Osteoblast (primary cell): ENCODE data around the gene SMARCE1. TPM values are rescaled to one million over a fixed set of nuclear protein-coding genes. Genes with fewer than 3 reads are reported as not detected.

Source experiments
- DNase-seq: peaks from one replicate; pipeline ENCODE4 v3.0.0; 2011; ENCODE audit warnings: low spot score, mixed read lengths; ENCODE audit not compliant: insufficient read length; ENCODE audit errors: missing footprints
- H2AFZ ChIP-seq: 2 replicates; pipeline ENCODE4 v1.6.0; 2011; ENCODE audit warnings: mild to moderate bottlenecking, low read length
- H3K27ac ChIP-seq: 2 replicates; pipeline ENCODE4 v1.5.1; 2011; ENCODE audit warnings: mild to moderate bottlenecking, low read depth, low read length, moderate library complexity
- H3K27me3 ChIP-seq: 2 replicates; pipeline ENCODE4 v1.6.0; 2012; ENCODE audit warnings: mild to moderate bottlenecking, control low read depth, inconsistent platforms, low read length, moderate library complexity; ENCODE audit not compliant: insufficient read depth
- H3K36me3 ChIP-seq: 2 replicates; pipeline ENCODE4 v1.5.1; 2011; ENCODE audit warnings: mild to moderate bottlenecking, low read length, control low read depth, moderate library complexity; ENCODE audit not compliant: insufficient read depth
- H3K4me1 ChIP-seq: 2 replicates; pipeline ENCODE4 v1.5.1; 2011; ENCODE audit warnings: mild to moderate bottlenecking, low read length, control low read depth, moderate library complexity; ENCODE audit not compliant: insufficient read depth
- H3K4me2 ChIP-seq: 2 replicates; pipeline ENCODE4 v1.6.0; 2011; ENCODE audit warnings: mild to moderate bottlenecking, low read length; ENCODE audit not compliant: insufficient read depth
- H3K4me3 ChIP-seq: fragments of 200-600 bp; sonication (generic); 3 replicates; pipeline ENCODE4 v1.5.1; 2012; ENCODE audit warnings: mild to moderate bottlenecking, low read length, inconsistent platforms; ENCODE audit not compliant: insufficient read depth
- H3K79me2 ChIP-seq: 2 replicates; pipeline ENCODE4 v1.6.0; 2012; ENCODE audit warnings: mild to moderate bottlenecking, low read length, control low read depth, inconsistent platforms; ENCODE audit not compliant: insufficient read depth
- H3K9me3 ChIP-seq: 2 replicates; pipeline ENCODE4 v1.5.1; 2011; ENCODE audit warnings: low read depth, low read length, control low read depth
- H4K20me1 ChIP-seq: 2 replicates; pipeline ENCODE4 v1.6.0; 2012; ENCODE audit warnings: mild to moderate bottlenecking, low read length, control low read depth; ENCODE audit not compliant: insufficient read depth
- total RNA-seq: library from RNA; depleted of rRNA; stranded (reverse); fragments of >200 nt; gene quantifications from 2 replicates; pipeline ENCODE4 v1.2.3, GENCODE V29; 2012
- TF ChIP-seq, protein P1 (sequence below): IDR thresholded peaks from 2 replicates; pipeline ENCODE4 v1.5.1; 2011; ENCODE audit warnings: mild to moderate bottlenecking, low read depth, low read length, moderate library complexity; ENCODE audit errors: extremely low read depth

Gene SMARCE1
- total RNA-seq, 1 donor, result 101 TPM

DNA sequence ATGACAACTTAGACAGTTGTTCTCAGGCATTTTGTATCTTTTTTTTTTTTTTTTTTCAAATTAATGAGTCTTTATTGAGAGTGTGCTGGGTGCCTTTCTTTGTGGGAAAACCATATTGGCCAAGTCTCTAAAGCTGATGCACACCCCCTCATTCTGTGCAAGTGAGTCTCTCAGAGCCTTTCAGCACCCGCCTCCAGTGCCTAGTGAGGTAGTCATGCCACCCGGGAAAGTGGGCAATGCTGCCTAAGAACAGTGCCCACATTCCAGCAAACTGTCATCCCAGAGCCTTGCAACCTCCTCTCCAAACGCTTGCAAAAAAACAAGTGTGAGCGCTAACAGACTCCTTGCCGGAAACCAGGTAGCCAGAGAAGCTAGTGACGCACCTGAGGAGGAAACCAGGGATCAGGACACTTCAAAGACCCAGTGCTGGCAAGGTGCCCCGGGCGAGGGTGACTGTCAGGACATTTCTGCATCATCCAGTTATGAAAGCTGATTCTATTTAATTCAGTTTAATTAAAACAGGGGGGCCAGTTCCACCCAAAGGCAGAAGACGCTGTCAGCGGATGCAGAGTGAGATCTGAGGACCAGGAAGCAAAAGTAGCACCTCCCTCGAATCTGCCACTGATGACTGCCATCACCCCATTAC, 34.9 kb downstream of the SMARCE1 start:
- TF ChIP-seq, protein P1, sequence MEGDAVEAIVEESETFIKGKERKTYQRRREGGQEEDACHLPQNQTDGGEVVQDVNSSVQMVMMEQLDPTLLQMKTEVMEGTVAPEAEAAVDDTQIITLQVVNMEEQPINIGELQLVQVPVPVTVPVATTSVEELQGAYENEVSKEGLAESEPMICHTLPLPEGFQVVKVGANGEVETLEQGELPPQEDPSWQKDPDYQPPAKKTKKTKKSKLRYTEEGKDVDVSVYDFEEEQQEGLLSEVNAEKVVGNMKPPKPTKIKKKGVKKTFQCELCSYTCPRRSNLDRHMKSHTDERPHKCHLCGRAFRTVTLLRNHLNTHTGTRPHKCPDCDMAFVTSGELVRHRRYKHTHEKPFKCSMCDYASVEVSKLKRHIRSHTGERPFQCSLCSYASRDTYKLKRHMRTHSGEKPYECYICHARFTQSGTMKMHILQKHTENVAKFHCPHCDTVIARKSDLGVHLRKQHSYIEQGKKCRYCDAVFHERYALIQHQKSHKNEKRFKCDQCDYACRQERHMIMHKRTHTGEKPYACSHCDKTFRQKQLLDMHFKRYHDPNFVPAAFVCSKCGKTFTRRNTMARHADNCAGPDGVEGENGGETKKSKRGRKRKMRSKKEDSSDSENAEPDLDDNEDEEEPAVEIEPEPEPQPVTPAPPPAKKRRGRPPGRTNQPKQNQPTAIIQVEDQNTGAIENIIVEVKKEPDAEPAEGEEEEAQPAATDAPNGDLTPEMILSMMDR, result no peak
- no peaks in the 10 kb centered on the region for H4K20me1 ChIP-seq

DNA sequence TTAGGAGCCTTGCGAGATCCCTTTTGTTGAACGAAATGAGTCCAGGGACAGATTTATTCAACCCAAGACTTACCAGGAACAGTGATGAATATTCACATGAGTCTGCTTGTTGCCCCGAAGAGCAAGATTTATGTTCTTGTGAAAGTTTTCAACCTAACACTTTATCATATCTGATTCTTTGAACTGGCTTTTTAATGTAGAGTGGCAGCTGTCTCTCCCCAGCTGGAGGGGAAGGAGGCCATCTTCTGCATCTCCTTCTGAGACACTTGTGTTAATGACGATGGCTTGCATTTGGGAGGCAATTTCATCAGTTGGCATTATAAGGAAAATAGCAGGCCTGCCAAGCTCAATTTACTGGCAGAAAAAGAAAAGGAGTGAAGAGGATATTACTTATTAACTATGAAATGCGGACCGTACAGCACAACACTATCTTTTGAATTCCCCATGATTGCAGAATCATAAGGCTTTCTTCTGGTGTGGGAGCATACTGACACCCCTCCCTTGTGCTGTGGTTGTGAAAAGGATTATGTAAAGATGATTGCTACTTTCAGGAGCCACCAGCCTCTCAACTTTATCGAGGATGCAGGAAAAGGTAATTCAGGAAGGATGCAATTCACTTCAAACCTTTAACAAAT, 35.7 kb downstream of the SMARCE1 start:
- Histone ChIP-seq H2AFZ (no peak overlapping the region), H3K79me2 (no peaks in the 10 kb centered on the region), H4K20me1 (no peaks in the 10 kb centered on the region), H3K27me3 (peaks cover 10% of the 10 kb centered on the region), H3K9me3 (no peaks in the 10 kb centered on the region), H3K36me3 (no peaks in the 10 kb centered on the region), H3K4me1 (peaks cover 4% of the 10 kb centered on the region), H3K4me3 (no peak overlapping the region), H3K4me2 (no peak overlapping the region), H3K27ac (no peak overlapping the region)
- TF ChIP-seq, protein P1, result no peak
- no peak for DNase-seq

More for the DNA sequence above, 34.9 kb downstream of the SMARCE1 start:
- Histone ChIP-seq H3K27me3 (peaks cover 10% of the 10 kb centered on the region), H3K27ac (no peak overlapping the region), H3K79me2 (no peaks in the 10 kb centered on the region), H3K4me2 (no peak overlapping the region), H3K9me3 (no peaks in the 10 kb centered on the region), H3K36me3 (no peaks in the 10 kb centered on the region), H3K4me3 (no peak overlapping the region), H3K4me1 (peaks cover 4% of the 10 kb centered on the region), H2AFZ (no peak overlapping the region)
- DNase-seq, result no peak

DNA sequence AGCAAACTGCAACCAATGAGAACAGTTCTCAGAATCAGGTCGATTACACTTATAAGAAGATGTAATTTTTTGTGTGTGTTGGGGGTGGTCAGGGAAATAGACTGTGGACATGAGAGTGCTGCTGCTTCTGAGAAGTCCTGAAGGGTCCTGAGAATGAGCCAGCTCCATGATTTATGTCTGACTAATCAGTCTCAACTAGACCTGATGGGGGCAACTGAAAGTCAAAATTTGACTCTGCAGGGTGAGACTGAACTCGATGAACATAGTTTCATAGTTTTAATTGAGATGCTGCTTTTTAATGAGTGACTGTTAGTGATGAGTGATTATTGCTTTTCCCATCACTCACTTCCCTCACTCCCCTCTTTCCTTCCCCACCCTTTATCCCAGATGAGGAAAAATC, 37.3 kb downstream of the SMARCE1 start:
- no peaks in the 10 kb centered on the region for H3K9me3 ChIP-seq
- DNase-seq, result no peak
- H3K4me1 ChIP-seq, result peaks cover 4% of the 10 kb centered on the region
- H3K36me3 ChIP-seq, result no peaks in the 10 kb centered on the region
- H3K4me3 ChIP-seq, result no peak overlapping the region
- no peaks in the 10 kb centered on the region for H3K79me2 ChIP-seq
- no peak overlapping the region for H3K27ac ChIP-seq
- TF ChIP-seq, protein P1, result no peak
- no peaks in the 10 kb centered on the region for H3K27me3 ChIP-seq
- no peak overlapping the region for H2AFZ ChIP-seq
- H3K4me2 ChIP-seq, result no peak overlapping the region
- H4K20me1 ChIP-seq, result no peaks in the 10 kb centered on the region

DNA sequence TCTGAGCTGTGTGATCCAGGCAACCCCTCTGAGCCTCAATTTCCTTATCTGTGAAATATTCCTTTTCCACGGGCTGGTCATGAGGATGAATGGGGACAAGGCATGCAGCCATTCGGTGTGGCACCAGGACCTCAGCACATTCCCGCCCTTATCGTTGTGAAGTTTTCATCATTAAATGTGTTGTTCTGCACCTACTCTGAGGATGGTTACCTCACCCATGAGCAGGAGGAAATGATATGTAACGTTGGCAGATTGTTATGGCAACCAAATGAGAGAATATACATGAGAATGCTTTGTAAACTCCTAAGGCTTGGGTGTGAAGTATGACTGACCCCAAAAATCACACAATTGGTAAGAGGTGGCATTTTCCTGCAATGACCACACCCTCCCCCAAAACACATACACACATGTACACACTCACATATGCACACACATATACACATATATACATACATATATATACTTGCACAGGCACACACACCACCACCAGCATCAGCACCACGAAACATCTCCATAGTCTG, 39.5 kb downstream of the SMARCE1 start:
- H3K27me3 ChIP-seq, result no peaks in the 10 kb centered on the region
- H3K79me2 ChIP-seq, result no peaks in the 10 kb centered on the region
- no peak overlapping the region for H2AFZ ChIP-seq
- no peaks in the 10 kb centered on the region for H4K20me1 ChIP-seq
- no peak overlapping the region for H3K4me2 ChIP-seq
- peaks cover 4% of the 10 kb centered on the region for H3K4me1 ChIP-seq
- no peak overlapping the region for H3K27ac ChIP-seq
- DNase-seq, result no peak
- H3K9me3 ChIP-seq, result no peaks in the 10 kb centered on the region
- H3K36me3 ChIP-seq, result no peaks in the 10 kb centered on the region
- TF ChIP-seq, protein P1, result no peak
- no peak overlapping the region for H3K4me3 ChIP-seq
